IMR-90 (cell line): Measurements from ENCODE around the gene NPAS2. TPM values are rescaled to one million over a fixed set of nuclear protein-coding genes. Genes with fewer than 3 reads are reported as not detected.

Experiments used
- ATAC-seq: fragments of 200-7000 bp; cut with Tn5 transposase; 2 replicates; pipeline ENCODE4 v1.9.1; 2020; ENCODE audit warnings: low read depth, mild to moderate bottlenecking, moderate library complexity
- BruUV-seq: library from RNA; stranded (reverse); fragments of 400-500 nt; replicated peaks from 2 replicates; lab custom pipeline; 2021; lab: Mats Ljungman, UMichigan
- CTCF ChIA-PET: fragments of 300-600 bp; formaldehyde crosslinking; extraction: SDS; loops from one replicate; lab custom pipeline; 2021; ENCODE audit warnings: antibody characterized with exemption; lab: Yijun Ruan, JAX
- POLR2A ChIA-PET: fragments of 300-600 bp; sonication (Branson Sonifier 250); formaldehyde crosslinking; loops from one replicate; lab custom pipeline; 2022; ENCODE audit warnings: antibody characterized with exemption; ENCODE audit not compliant: unreplicated experiment; lab: Charles Lee
- DNase-seq: peaks from one replicate; pipeline ENCODE4 v3.0.0; 2013
- H2AFZ ChIP-seq: replicated peaks from 2 replicates; pipeline ENCODE3; 2013; ENCODE audit warnings: low read length, mild to moderate bottlenecking; ENCODE audit not compliant: poor library complexity
- H2AK5ac ChIP-seq: 2 replicates; pipeline ENCODE4 v1.6.1; 2013; ENCODE audit warnings: low read depth, low read length, inconsistent platforms
- H2AK9ac ChIP-seq: replicated peaks from 2 replicates; pipeline ENCODE3; 2013; ENCODE audit warnings: mild to moderate bottlenecking, low read depth, low read length, moderate library complexity; ENCODE audit not compliant: poor library complexity
- H2BK120ac ChIP-seq: 2 replicates; pipeline ENCODE4 v1.6.1; 2013; ENCODE audit warnings: low read depth, low read length, inconsistent platforms
- H2BK15ac ChIP-seq: 3 replicates; pipeline ENCODE4 v1.6.1; 2013; ENCODE audit warnings: low read depth, low read length, inconsistent platforms
- H2BK20ac ChIP-seq: 2 replicates; pipeline ENCODE4 v1.6.1; 2013; ENCODE audit warnings: low read depth, mild to moderate bottlenecking, inconsistent platforms, low read length, moderate library complexity
- H2BK5ac ChIP-seq: 2 replicates; pipeline ENCODE4 v1.6.1; 2013; ENCODE audit warnings: mild to moderate bottlenecking, low read depth, low read length, inconsistent platforms; ENCODE audit not compliant: poor library complexity, severe bottlenecking
- H3K14ac ChIP-seq: replicated peaks from 2 replicates; pipeline ENCODE4 v1.6.1; 2013; ENCODE audit warnings: low read depth, low read length, inconsistent platforms
- H3K18ac ChIP-seq: 2 replicates; pipeline ENCODE4 v1.6.1; 2013; ENCODE audit warnings: low read depth, low read length, control low read depth
- H3K23ac ChIP-seq: 2 replicates; pipeline ENCODE4 v1.6.1; 2013; ENCODE audit warnings: low read depth, low read length, inconsistent platforms
- H3K27ac ChIP-seq: 2 replicates; pipeline ENCODE4 v1.5.1; 2013; ENCODE audit warnings: mild to moderate bottlenecking, control low read depth, low read length; ENCODE audit not compliant: insufficient read depth
- H3K27me3 ChIP-seq: 2 replicates; pipeline ENCODE4 v1.6.1; 2013; ENCODE audit warnings: low read length; ENCODE audit not compliant: control insufficient read depth, insufficient read depth
- H3K36me3 ChIP-seq: 2 replicates; pipeline ENCODE4 v1.6.1; 2013; ENCODE audit warnings: low read length, mixed read lengths; ENCODE audit not compliant: control insufficient read depth, insufficient read depth
- H3K4ac ChIP-seq: 2 replicates; pipeline ENCODE4 v1.6.1; 2013; ENCODE audit warnings: low read depth, low read length, inconsistent platforms
- H3K4me1 ChIP-seq: 2 replicates; pipeline ENCODE4 v1.6.1; 2013; ENCODE audit warnings: low read length, mixed read lengths; ENCODE audit not compliant: control insufficient read depth, insufficient read depth
- H3K4me2 ChIP-seq: 2 replicates; pipeline ENCODE4 v1.6.1; 2013; ENCODE audit warnings: low read depth, mild to moderate bottlenecking, control low read depth, low read length, moderate library complexity
- H3K4me3 ChIP-seq: 2 replicates; pipeline ENCODE4 v1.5.1; 2013; ENCODE audit warnings: low read depth, mild to moderate bottlenecking, control low read depth, low read length, moderate library complexity; ENCODE audit not compliant: insufficient read depth
- H3K56ac ChIP-seq: 2 replicates; pipeline ENCODE4 v1.6.1; 2013; ENCODE audit warnings: low read length, inconsistent platforms; ENCODE audit not compliant: insufficient read depth; ENCODE audit errors: extremely low read depth
- H3K79me1 ChIP-seq, 2 experiments: 2 replicates each; pipeline ENCODE4 v1.6.1; 2013; ENCODE audit warnings: low read length in 2 of 2, inconsistent platforms in 1 of 2, low read depth in 1 of 2
- H3K9ac ChIP-seq: 2 replicates; pipeline ENCODE4 v1.6.1; 2013; ENCODE audit warnings: low read depth, low read length, control low read depth
- H3K9me1 ChIP-seq: 2 replicates; pipeline ENCODE4 v1.6.1; 2013; ENCODE audit warnings: low read length, inconsistent platforms; ENCODE audit not compliant: insufficient read depth
- H3K9me3 ChIP-seq: 2 replicates; pipeline ENCODE4 v1.6.1; 2013; ENCODE audit warnings: low read length; ENCODE audit not compliant: control insufficient read depth, insufficient read depth
- H4K20me1 ChIP-seq: 2 replicates; pipeline ENCODE4 v1.6.1; 2013; ENCODE audit warnings: low read length, inconsistent platforms; ENCODE audit not compliant: insufficient read depth
- H4K5ac ChIP-seq: 2 replicates; pipeline ENCODE4 v1.6.1; 2013; ENCODE audit warnings: mild to moderate bottlenecking, low read depth, low read length, control low read depth
- H4K8ac ChIP-seq, 2 experiments: 2 replicates each; pipeline ENCODE4 v1.6.1; 2013; ENCODE audit warnings: low read depth in 2 of 2, low read length in 2 of 2, control low read depth in 1 of 2, inconsistent platforms in 1 of 2
- H4K91ac ChIP-seq: 2 replicates; pipeline ENCODE4 v1.6.1; 2013; ENCODE audit warnings: low read depth, low read length, inconsistent platforms; ENCODE audit not compliant: insufficient read depth
- CEBPB ChIP-seq: IDR thresholded peaks from 2 replicates; pipeline ENCODE4 v1.6.1; 2012; ENCODE audit warnings: low read depth, low read length, improper control_type of control experiment
- FOS ChIP-seq: fragments of 150-350 bp; IDR thresholded peaks from 2 replicates; pipeline ENCODE4 v1.6.1; 2016; ENCODE audit warnings: low read depth, low read length
- NFE2L2 ChIP-seq: fragments of 150-350 bp; IDR thresholded peaks from 2 replicates; pipeline ENCODE4 v1.6.1; 2016; ENCODE audit warnings: low read depth, mild to moderate bottlenecking, low read length
- POLR2A ChIP-seq: IDR thresholded peaks from 2 replicates; pipeline ENCODE4 v1.6.1; 2012; ENCODE audit warnings: mild to moderate bottlenecking, low read depth, low read length
- RAD21 ChIP-seq: IDR thresholded peaks from 2 replicates; pipeline ENCODE4 v1.6.1; 2012; ENCODE audit warnings: low read length, improper control_type of control experiment
- SMC3 ChIP-seq: fragments of 150-350 bp; IDR thresholded peaks from 2 replicates; pipeline ENCODE4 v1.6.1; 2016; ENCODE audit warnings: low read depth, mild to moderate bottlenecking, antibody characterized with exemption, low read length, moderate library complexity
- WGBS, 2 experiments: methylation state at CpG; one replicate each; pipeline versions ENCODE4 v1.1.5 to v1.1.7; 2013; ENCODE audit warnings: missing lambda C conversion rate in 2 of 2; ENCODE audit not compliant: insufficient read length in 1 of 2; ENCODE audit errors: extremely low coverage in 2 of 2; 5-methylcytosine and 5-hydroxymethylcytosine counted together
- dilution Hi-C: fragments of 300-500 bp; cut with HindIII; formaldehyde crosslinking; loops from one replicate; pipeline ENCODE4 v1.14.3; 2018; ENCODE audit warnings: low sequenced_read_pairs; ENCODE audit not compliant: unreplicated experiment
- in situ Hi-C: fragments of 300-500 bp; cut with MboI; formaldehyde crosslinking; loops from 3 replicates; pipeline ENCODE4 v1.14.3; 2019; ENCODE audit warnings: low sequenced_read_pairs, inconsistent platforms, mixed read lengths
- intact Hi-C: fragments of 100-400 bp; cut with micrococcal nuclease; formaldehyde crosslinking; loops from 2 replicates; pipeline ENCODE4 v1.10.0; 2022
- polyA plus RNA-seq, 3 experiments: library from polyadenylated mRNA; depleted of rRNA; stranded (reverse); fragments of >200 nt; gene quantifications; 2 replicates each; pipeline ENCODE4 v1.2.3, GENCODE V29; 2012; ENCODE audit warnings: low replicate concordance in 1 of 3
- total RNA-seq: library from RNA; depleted of rRNA; stranded (reverse); fragments of >200 nt; gene quantifications from 2 replicates; pipeline ENCODE4 v1.2.3, GENCODE V29; 2012

NPAS2 gene
- total and polyA plus RNA-seq, 2 of the 4 experiments (the other 2 are of a cell fraction), result 5.2 to 14.8 TPM

- DNase-seq (no peak), ATAC-seq (peak; percentile 19)
- Histone ChIP-seq H3K9me3 (no peaks in the 10 kb centered on the region), H3K4me1 (peaks cover 6% of the 10 kb centered on the region; the same call in 1 of the 2 replicates), H3K27me3 (no peaks in the 10 kb centered on the region), H3K79me1 (no peaks in the 10 kb centered on the region), H2AK9ac (no peak overlapping the region), H4K5ac (no peak overlapping the region), H3K56ac (no peak overlapping the region), H2BK15ac (no peak overlapping the region), H4K91ac (no peak overlapping the region), H2AFZ (no peak overlapping the region), H3K4me3 (no peak overlapping the region), H3K9me1 (0 out of 2 replicates have a peak, but pooled peaks cover 3% of the 10 kb centered on the region), H3K9ac (no peak overlapping the region), H4K20me1 (no peaks in the 10 kb centered on the region), H3K27ac (no peak overlapping the region), H3K4ac (no peak overlapping the region), H2AK5ac (no peak overlapping the region), H3K14ac (no peak overlapping the region), H3K36me3 (no peaks in the 10 kb centered on the region), H3K4me2 (no peak overlapping the region), H3K18ac (0 out of 2 replicates have a peak overlapping the region, but pooled peaks have one; percentile 31), H2BK120ac (no peak overlapping the region), H2BK20ac (no peak overlapping the region), H2BK5ac (no peak overlapping the region), H4K8ac (no peak overlapping the region), H3K23ac (no peak overlapping the region)
- no peak for TF ChIP-seq RAD21
- TF ChIP-seq FOS, result no peak
- TF ChIP-seq NFE2L2, result no peak
- no peak for TF ChIP-seq CEBPB
- TF ChIP-seq SMC3, result no peak
- TF ChIP-seq POLR2A, result no peak
- intact Hi-C loops (no loop called here), in situ Hi-C loops (loop anchor here (25.0 kb wide), 1 partner anchor 189 kb away; no protein-coding TSS in a partner anchor), dilution Hi-C loops (no loop called here)
- BruUV-seq, result no TSS peak
- POLR2A ChIA-PET, result no interaction called here
- no CpG with 5 or more reads among the region's 1 CpG for WGBS, 2 experiments
- CTCF ChIA-PET, result interaction anchor here (0.9 to 1.3 kb wide), 2 partner anchors 17 to 34 kb away, joined by 3 to 5 read pairs; no protein-coding TSS in a partner anchor
Measured at GRCh38 chr2:100801402-100801801, 18.5 kb upstream of the NPAS2 start.
